Activated CD8-positive, alpha-beta T cell treated with anti-CD3 and anti-CD28 coated beads, Interleukin-2, amount 10 ng/mL, durations not matched to agents 7 days and 5 days (primary cell): ENCODE measurements around the gene RAB17. TPM values are rescaled to one million over a fixed set of nuclear protein-coding genes. Genes with fewer than 3 reads are reported as not detected.

ENCODE experiments used
- ATAC-seq: fragments of 150-1000 bp; cut with Tn5 transposase; one replicate; pipeline ENCODE4 v1.10.0; 2021; ENCODE audit warnings: moderate library complexity
- CTCF ChIA-PET: fragments of 350-600 bp; sonication (Branson Sonifier 250); formaldehyde crosslinking; loops from one replicate; lab custom pipeline; 2021; ENCODE audit warnings: antibody characterized with exemption; lab: Charles Lee
- POLR2A ChIA-PET: fragments of 350-600 bp; sonication (Branson Sonifier 250); formaldehyde crosslinking; loops from one replicate; lab custom pipeline; 2021; ENCODE audit warnings: antibody characterized with exemption; lab: Charles Lee
- DNase-seq: peaks from one replicate; pipeline ENCODE4 v3.0.0-alpha.2; 2020
- H3K27ac Mint-ChIP-seq: one replicate; pipeline ENCODE4 v1.8.0; 2021; ENCODE audit warnings: mild to moderate bottlenecking, mixed read lengths
- H3K27me3 Mint-ChIP-seq: one replicate; pipeline ENCODE4 v1.8.0; 2021; ENCODE audit warnings: low read depth, mixed read lengths
- H3K36me3 Mint-ChIP-seq: one replicate; pipeline ENCODE4 v1.8.0; 2021; ENCODE audit warnings: low read depth, mixed read lengths
- H3K4me1 Mint-ChIP-seq: one replicate; pipeline ENCODE4 v1.8.0; 2021; ENCODE audit warnings: low read depth, mixed read lengths
- H3K4me3 Mint-ChIP-seq: one replicate; pipeline ENCODE4 v1.8.0; 2021; ENCODE audit warnings: mild to moderate bottlenecking, mixed read lengths
- H3K9me3 Mint-ChIP-seq: one replicate; pipeline ENCODE4 v1.8.0; 2022; ENCODE audit warnings: mixed read lengths; ENCODE audit not compliant: insufficient read depth
- total RNA-seq, 2 experiments: library from RNA; stranded (reverse); gene quantifications; one replicate each; pipeline ENCODE4 v1.2.3, GENCODE V29; 2021

RAB17 gene, protein sequence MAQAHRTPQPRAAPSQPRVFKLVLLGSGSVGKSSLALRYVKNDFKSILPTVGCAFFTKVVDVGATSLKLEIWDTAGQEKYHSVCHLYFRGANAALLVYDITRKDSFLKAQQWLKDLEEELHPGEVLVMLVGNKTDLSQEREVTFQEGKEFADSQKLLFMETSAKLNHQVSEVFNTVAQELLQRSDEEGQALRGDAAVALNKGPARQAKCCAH
- total RNA-seq: under 1 TPM; 0.16 to 0.61 TPM

DNA sequence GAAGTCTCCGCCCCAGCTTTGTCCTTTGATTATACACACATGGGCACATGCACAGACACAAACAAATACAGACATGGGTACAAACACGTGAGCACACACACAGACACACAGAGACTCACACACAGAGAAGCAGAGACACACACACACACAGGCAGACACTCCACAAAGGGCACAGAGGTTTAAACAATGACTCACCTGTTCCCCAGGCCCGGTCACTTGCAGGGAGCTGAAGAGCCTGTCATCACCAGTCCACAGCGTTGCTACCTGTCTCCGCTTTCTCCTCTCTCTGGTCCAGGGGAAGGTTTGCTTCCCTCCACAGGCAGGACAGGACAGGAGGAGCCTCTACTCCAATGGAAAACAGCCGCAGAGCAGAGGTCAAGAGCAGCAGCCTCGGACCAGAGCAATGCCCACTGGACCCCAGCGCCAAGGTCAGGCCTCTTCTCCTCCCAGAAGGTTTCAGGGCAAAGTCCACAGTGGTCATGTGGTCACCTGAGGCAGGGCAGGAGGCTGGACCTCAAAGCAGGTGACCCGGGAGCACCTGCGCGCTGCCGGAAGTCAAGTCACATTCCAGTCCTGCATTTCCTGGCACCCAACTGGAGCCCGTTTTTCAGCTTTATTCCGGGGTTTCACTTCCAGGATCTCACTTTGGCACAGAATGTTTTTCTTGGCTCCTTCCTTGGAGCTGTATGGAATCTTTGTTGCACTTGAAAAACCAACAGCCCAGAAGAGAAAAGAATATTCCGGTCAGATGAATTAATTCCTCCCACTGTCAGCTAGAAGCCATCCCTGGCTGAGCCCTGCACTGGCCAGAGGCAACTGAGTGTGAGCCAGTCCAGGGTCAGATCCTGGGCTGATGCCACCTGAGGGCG, at the start of gene RAB17:
RAB17 (minus strand) TSS at position 463 of the 869 bp plus-strand sequence. CDS start 4,580 bp downstream, outside the sequence.
- no peak for DNase-seq
- H3K4me3 Mint-ChIP-seq: no peak within 1 kb of the TSS

DNA sequence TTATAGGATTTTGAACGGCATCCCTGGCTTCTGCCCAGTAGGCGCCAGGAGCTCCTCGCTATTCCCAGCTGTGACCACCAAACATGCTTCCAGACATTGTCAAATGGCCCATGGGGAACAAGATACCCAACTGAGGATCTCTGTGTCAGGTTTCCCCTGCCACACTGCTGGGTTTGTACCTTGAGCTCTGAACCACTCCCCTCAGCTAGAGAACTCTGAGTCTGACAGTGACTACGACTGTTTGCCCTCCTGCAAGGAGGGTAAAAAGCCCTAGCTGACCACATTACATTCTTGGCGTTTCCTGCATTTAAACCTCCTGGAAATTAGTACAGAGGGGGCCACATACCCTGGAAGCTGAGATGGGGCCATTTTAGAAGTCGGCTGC, 49.3 kb upstream of the RAB17 start:
- H3K9me3 Mint-ChIP-seq: peaks cover 13% of the 10 kb centered on the region
- no peak overlapping the region for H3K4me3 Mint-ChIP-seq
- H3K27me3 Mint-ChIP-seq: peaks cover 2% of the 10 kb centered on the region
- H3K36me3 Mint-ChIP-seq: peaks cover 6% of the 10 kb centered on the region
- peaks cover 8% of the 10 kb centered on the region for H3K4me1 Mint-ChIP-seq
- DNase-seq (no peak), ATAC-seq (no peak)
- H3K27ac Mint-ChIP-seq: no peak overlapping the region
- CTCF ChIA-PET: no interaction called here
- POLR2A ChIA-PET: no interaction called here

More for the DNA sequence above, at the start of gene RAB17:
- peaks cover 18% of the 10 kb centered on the region for H3K4me1 Mint-ChIP-seq
- no peak for ATAC-seq
- CTCF ChIA-PET: interaction anchor here (1.1 to 2.3 kb wide), 2 partner anchors 9 to 78 kb away, joined by 3 to 6 read pairs; no protein-coding TSS in a partner anchor
- H3K9me3 Mint-ChIP-seq: no peaks in the 10 kb centered on the region
- peaks cover 5% of the 10 kb centered on the region for H3K27me3 Mint-ChIP-seq
- POLR2A ChIA-PET: no interaction called here
- no peaks in the 10 kb centered on the region for H3K36me3 Mint-ChIP-seq
- peak within 1 kb of the TSS; percentile 56 for H3K27ac Mint-ChIP-seq

DNA sequence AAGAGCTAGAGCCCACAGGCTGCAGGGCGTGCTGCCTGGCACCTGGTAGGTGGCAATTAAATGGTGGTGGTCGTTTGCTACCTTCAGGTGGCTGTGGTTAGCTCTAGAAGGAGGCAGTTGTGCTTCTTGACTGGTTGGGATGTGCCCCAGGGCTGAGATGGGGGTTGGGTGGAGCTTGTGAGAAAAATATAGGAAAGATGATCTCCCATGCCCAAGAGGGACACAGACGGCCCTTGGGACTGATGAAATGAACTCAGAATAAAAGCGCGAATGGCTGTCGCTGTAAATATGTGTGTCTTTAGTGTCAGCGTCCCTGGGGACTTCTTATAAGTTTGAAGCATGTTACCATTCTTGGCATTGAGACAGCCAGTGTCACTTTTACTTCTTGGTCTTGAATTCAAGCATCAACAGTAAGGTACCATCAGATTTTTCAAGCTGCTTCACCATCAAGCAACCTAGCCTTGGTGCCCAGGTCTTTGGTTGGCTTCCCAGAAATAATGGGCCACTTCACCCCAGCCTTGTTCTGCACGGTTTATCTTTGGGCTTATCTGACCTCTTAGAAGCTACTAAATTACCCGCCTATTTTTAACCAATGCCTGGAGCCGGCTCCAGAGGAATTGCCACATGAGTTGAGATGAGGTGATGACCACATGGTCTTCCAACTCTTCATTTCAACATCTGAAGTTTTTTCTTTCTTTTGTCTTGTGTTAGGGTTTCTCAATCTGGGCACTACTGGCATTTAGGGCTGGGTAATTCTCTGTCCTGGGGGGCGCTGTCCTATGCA, 48.7 kb upstream of the RAB17 start:
- no peak for DNase-seq
- CTCF ChIA-PET: interaction anchor here (0.7 kb wide), 1 partner anchor 85 kb away, joined by 3 read pairs; no protein-coding TSS in a partner anchor
- ATAC-seq: no peak
- Mint-ChIP-seq H3K36me3 (peaks cover 6% of the 10 kb centered on the region), H3K9me3 (peaks cover 17% of the 10 kb centered on the region), H3K27ac (no peak overlapping the region), H3K4me3 (no peak overlapping the region), H3K4me1 (peaks cover 8% of the 10 kb centered on the region), H3K27me3 (peaks cover 3% of the 10 kb centered on the region)
- POLR2A ChIA-PET: no interaction called here

DNA sequence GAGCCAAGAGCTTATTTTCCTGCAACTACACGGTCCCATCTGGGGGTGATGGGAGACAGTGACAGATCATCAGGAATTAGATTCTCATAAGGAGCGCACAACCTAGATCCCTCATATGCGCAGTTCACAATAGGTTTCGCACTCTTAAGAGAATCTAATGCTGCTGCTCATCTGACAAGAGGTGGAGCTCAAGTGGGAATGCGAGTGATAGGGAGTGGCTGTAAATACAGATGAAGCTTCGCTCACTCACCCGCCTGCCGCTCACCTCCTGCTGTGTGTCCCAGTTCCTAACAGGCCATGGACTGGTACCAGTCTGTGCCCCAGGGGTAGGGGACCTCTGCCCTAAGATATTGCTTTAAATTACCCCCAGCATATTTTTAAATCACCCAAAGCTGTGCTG, 47.6 kb upstream of the RAB17 start:
- no peak overlapping the region for H3K4me3 Mint-ChIP-seq
- H3K9me3 Mint-ChIP-seq: peaks cover 17% of the 10 kb centered on the region
- ATAC-seq (no peak), DNase-seq (no peak)
- H3K36me3 Mint-ChIP-seq: peaks cover 6% of the 10 kb centered on the region
- no peak overlapping the region for H3K27ac Mint-ChIP-seq
- POLR2A ChIA-PET: no interaction called here
- peaks cover 3% of the 10 kb centered on the region for H3K27me3 Mint-ChIP-seq
- peaks cover 8% of the 10 kb centered on the region for H3K4me1 Mint-ChIP-seq
- CTCF ChIA-PET: no interaction called here

DNA sequence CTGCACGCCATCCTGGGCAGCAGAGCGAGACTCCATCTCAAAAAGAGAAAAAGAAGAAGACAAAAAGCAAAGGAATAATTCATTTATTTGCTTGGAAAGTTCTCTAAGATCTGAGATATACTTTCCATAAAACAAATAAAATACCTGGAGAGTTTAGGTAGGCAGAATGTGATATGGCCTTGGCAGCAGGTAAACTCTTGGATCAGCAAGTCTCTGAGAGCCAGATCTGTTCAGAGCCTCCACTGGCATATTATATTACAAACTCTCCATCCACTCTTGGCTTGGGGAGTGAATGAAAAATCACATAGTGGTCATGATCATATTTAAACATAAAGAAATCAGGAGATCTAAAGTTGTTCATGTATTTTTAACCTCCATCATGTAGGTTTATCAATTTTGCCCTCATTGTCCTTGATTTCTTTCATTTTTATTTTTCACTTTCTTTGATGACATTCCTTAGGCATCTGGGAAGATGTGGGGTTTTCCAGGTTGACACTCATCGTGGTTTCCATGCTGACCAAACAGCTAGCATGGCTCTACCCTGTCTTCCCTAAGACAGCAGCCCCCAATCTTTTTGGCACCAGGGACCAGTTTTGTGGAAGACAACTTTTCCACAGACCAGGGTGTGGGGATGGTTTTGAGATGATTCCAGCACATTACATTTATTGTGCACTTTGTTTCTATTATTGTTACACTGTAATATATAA, 47.0 kb upstream of the RAB17 start:
- no peak overlapping the region for H3K27ac Mint-ChIP-seq
- ATAC-seq (no peak), DNase-seq (no peak)
- ChIA-PET POLR2A (no interaction called here), CTCF (no interaction called here)
- no peak overlapping the region for H3K4me3 Mint-ChIP-seq
- peaks cover 3% of the 10 kb centered on the region for H3K27me3 Mint-ChIP-seq
- H3K9me3 Mint-ChIP-seq: peaks cover 17% of the 10 kb centered on the region
- H3K36me3 Mint-ChIP-seq: peaks cover 6% of the 10 kb centered on the region
- peaks cover 8% of the 10 kb centered on the region for H3K4me1 Mint-ChIP-seq

DNA sequence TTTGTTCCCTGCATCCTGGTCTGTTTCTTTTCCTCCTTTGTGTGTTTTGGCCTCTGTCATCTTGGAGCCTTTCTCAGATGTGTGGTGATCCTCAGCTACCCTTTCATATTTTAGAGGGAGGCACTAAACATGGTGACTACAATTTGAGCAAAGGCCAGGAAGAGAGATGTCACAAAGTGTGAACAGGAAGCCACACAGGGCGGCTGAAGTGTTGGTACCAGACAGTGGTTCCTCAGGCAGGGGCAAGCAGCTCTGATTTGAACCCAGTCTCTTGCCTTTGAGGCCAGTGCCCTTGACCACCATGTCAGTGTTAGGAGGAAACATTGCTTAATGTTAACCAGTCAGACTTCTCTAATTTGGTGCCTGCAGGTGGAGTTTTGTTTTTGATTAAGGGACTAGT, 46.0 kb upstream of the RAB17 start:
- ATAC-seq (no peak), DNase-seq (no peak)
- peaks cover 6% of the 10 kb centered on the region for H3K36me3 Mint-ChIP-seq
- ChIA-PET CTCF (no interaction called here), POLR2A (no interaction called here)
- H3K9me3 Mint-ChIP-seq: peaks cover 17% of the 10 kb centered on the region
- no peak overlapping the region for H3K4me3 Mint-ChIP-seq
- H3K27me3 Mint-ChIP-seq: peaks cover 3% of the 10 kb centered on the region
- no peak overlapping the region for H3K27ac Mint-ChIP-seq
- peaks cover 8% of the 10 kb centered on the region for H3K4me1 Mint-ChIP-seq

GRCh38 chr2:237633061-237633561, 42.6 kb upstream of the RAB17 start:
- Mint-ChIP-seq H3K36me3 (peaks cover 6% of the 10 kb centered on the region), H3K4me3 (no peak overlapping the region), H3K27me3 (peaks cover 27% of the 10 kb centered on the region), H3K4me1 (peaks cover 16% of the 10 kb centered on the region), H3K27ac (no peak overlapping the region), H3K9me3 (peaks cover 17% of the 10 kb centered on the region)
- DNase-seq: no peak
- POLR2A ChIA-PET: no interaction called here
- ATAC-seq: no peak
- CTCF ChIA-PET: no interaction called here

GRCh38 chr2:237631801-237632585, 41.5 kb upstream of the RAB17 start:
- peaks cover 17% of the 10 kb centered on the region for H3K9me3 Mint-ChIP-seq
- no peak for ATAC-seq
- H3K36me3 Mint-ChIP-seq: peaks cover 6% of the 10 kb centered on the region
- POLR2A ChIA-PET: no interaction called here
- H3K27ac Mint-ChIP-seq: no peak overlapping the region
- CTCF ChIA-PET: interaction anchor here (1.3 kb wide), 1 partner anchor 112 kb away, joined by 3 read pairs; no protein-coding TSS in a partner anchor
- no peak overlapping the region for H3K4me3 Mint-ChIP-seq
- H3K4me1 Mint-ChIP-seq: peaks cover 18% of the 10 kb centered on the region
- DNase-seq: no peak
- peaks cover 31% of the 10 kb centered on the region for H3K27me3 Mint-ChIP-seq

DNA sequence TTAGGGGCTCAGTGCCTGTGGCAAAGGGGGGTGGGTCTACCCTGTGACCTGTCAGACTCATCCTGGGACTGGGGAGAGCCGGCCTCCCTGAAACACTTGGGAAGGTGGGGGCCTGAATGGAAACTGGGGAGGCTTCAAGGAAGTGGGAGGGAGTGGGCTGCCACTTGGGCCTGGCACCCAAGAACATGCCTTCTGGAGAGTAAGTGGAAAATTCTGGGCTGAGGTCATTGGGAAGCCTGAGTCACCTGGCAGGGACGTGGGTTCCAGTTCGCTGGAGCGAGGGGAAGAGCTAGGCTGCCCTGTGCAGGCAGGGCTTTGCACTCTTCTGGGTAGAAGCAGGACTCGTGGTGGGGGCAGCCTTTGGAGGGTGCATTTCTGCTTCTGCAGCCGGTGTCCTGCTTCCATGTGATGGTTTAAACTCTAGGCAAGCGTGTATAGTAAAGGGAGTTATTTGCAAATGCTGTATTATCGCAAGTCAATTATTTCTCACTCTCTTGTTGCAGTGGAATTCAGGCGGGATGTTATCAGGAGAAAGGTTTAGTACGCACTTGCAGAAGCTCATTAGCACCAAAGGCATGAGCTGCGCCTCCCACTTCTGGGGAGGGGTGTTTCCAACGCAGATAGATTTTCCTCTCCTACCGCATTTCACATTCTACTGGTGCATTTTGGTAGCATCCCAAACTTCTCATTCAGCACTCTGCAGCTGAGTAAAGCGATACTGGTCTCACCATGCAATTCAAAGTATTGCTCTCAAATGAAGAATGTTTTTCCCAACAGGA, 40.7 kb upstream of the RAB17 start:
- CTCF ChIA-PET: interaction anchor here (1.3 kb wide), 1 partner anchor 113 kb away, joined by 3 read pairs; no protein-coding TSS in a partner anchor

More for the DNA sequence above, 40.7 kb upstream of the RAB17 start:
- Mint-ChIP-seq H3K4me1 (peaks cover 10% of the 10 kb centered on the region), H3K4me3 (no peak overlapping the region), H3K27me3 (peaks cover 39% of the 10 kb centered on the region), H3K36me3 (peaks cover 1% of the 10 kb centered on the region), H3K9me3 (peaks cover 11% of the 10 kb centered on the region), H3K27ac (no peak overlapping the region)
- DNase-seq (no peak), ATAC-seq (no peak)
- POLR2A ChIA-PET: no interaction called here
